ENCODE measurements around the gene FAM124B. TPM values are rescaled to one million over a fixed set of nuclear protein-coding genes. Genes with fewer than 3 reads are reported as not detected.

The FAM124B gene
- total RNA-seq, 2 experiments from 2014 or later = 0.25 TPM; not detected in 1

- POLR2A ChIA-PET = no interaction called here
- Mint-ChIP-seq H3K9me3 (no peaks in the 10 kb centered on the region), H3K4me3 (no peak overlapping the region), H3K27me3 (peaks cover 1% of the 10 kb centered on the region), H3K36me3 (ENCODE audit: low read depth) (no peaks in the 10 kb centered on the region), H3K4me1 (ENCODE audit: low read depth) (no peaks in the 10 kb centered on the region), H3K27ac (no peak overlapping the region)
- intact Hi-C loops (cut with micrococcal nuclease) = no loop called here
- CTCF ChIA-PET = interaction anchor here (1.0 to 1.1 kb wide), 2 partner anchors 10 to 279 kb away, joined by 3 read pairs; no protein-coding TSS in a partner anchor
- TF ChIP-seq CTCF (IDR thresholded peaks at IDR 0.05) = no peak
- ATAC-seq (no peak), DNase-seq (no peak)
Observed at GRCh38 chr2:224366267-224366844, 35.6 kb downstream of the FAM124B start.

GRCh38 chr2:224365331-224365730 lies 36.6 kb downstream of the FAM124B start:
- ATAC-seq = no peak
- Mint-ChIP-seq H3K27me3 (peaks cover under 1% of the 10 kb centered on the region), H3K36me3 (ENCODE audit: low read depth) (no peaks in the 10 kb centered on the region), H3K4me3 (no peak overlapping the region), H3K9me3 (no peaks in the 10 kb centered on the region), H3K27ac (no peak overlapping the region), H3K4me1 (ENCODE audit: low read depth) (no peaks in the 10 kb centered on the region)
- no peak for DNase-seq
- CTCF ChIA-PET = interaction anchor here (1.0 kb wide), 1 partner anchor 280 kb away, joined by 3 read pairs; no protein-coding TSS in a partner anchor
- intact Hi-C loops (cut with micrococcal nuclease) = no loop called here
- POLR2A ChIA-PET = no interaction called here
- no peak for TF ChIP-seq CTCF (IDR thresholded peaks at IDR 0.05)

GRCh38 chr2:224363281-224363680 lies 38.6 kb downstream of the FAM124B start:
- Mint-ChIP-seq H3K9me3 (no peaks in the 10 kb centered on the region), H3K27ac (no peak overlapping the region), H3K4me3 (no peak overlapping the region), H3K4me1 (ENCODE audit: low read depth) (no peaks in the 10 kb centered on the region), H3K36me3 (ENCODE audit: low read depth) (no peaks in the 10 kb centered on the region), H3K27me3 (no peaks in the 10 kb centered on the region)
- no peak for DNase-seq
- ChIA-PET POLR2A (no interaction called here), CTCF (no interaction called here)
- intact Hi-C loops (cut with micrococcal nuclease) = no loop called here
- no peak for TF ChIP-seq CTCF (IDR thresholded peaks at IDR 0.05)
- no peak for ATAC-seq

DNA sequence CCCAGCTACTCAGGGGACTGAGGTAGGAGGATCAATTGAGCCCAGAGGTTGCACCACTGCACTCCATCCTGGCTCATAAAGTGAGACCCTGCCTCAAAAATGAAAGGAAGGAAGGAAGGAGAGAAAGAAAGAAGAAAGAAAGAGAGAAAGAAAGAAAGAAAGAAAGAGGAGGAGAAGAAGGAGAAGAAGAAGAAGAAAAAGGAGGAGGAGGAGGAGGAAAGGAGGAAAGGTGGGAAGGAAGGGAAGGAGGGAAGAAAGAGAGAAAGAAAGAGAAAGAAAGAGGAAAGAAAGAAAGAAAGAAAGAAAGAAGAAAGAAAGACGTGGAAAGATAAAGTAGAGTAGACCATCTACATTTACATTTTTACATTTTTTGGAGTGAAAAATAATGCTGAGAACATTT lies 39.8 kb downstream of the FAM124B start:
- H3K27ac Mint-ChIP-seq = no peak overlapping the region
- no peak for ATAC-seq
- H3K4me3 Mint-ChIP-seq = no peak overlapping the region
- no peak for DNase-seq
- no peaks in the 10 kb centered on the region for H3K4me1 Mint-ChIP-seq (ENCODE audit: low read depth)
- no peaks in the 10 kb centered on the region for H3K36me3 Mint-ChIP-seq (ENCODE audit: low read depth)
- intact Hi-C loops (cut with micrococcal nuclease) = no loop called here
- no peaks in the 10 kb centered on the region for H3K27me3 Mint-ChIP-seq
- ChIA-PET CTCF (interaction anchor here (1.0 kb wide), 1 partner anchor 392 kb away, joined by 4 read pairs; no protein-coding TSS in a partner anchor), POLR2A (no interaction called here)
- H3K9me3 Mint-ChIP-seq = no peaks in the 10 kb centered on the region
- no peak for TF ChIP-seq CTCF (IDR thresholded peaks at IDR 0.05)

DNA sequence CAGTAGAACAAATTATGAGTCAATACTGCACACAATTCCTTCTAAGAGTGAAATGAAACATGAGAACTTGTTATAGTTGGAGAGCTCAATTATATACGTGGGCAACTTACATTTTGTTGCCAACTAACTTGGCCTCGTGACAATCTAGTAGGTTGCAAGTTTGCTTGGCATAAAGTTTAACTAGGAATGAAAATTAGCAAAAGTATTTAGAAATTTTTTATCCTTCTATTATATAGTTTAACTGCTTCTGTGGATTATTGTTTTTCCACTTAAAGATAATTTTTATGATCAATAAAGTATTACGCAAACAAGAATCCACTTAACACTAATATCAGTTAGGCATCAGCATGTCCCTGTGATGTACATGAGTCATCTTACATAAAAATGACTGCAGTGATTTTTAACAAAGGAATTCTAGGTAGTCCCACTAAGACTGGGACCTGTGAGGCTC lies 41.1 kb downstream of the FAM124B start:
- no peaks in the 10 kb centered on the region for H3K9me3 Mint-ChIP-seq
- no peak overlapping the region for H3K4me3 Mint-ChIP-seq
- H3K27me3 Mint-ChIP-seq = no peaks in the 10 kb centered on the region
- DNase-seq (no peak), ATAC-seq (no peak)
- TF ChIP-seq CTCF (IDR thresholded peaks at IDR 0.05) = no peak
- H3K4me1 Mint-ChIP-seq (ENCODE audit: low read depth) = no peaks in the 10 kb centered on the region
- no peaks in the 10 kb centered on the region for H3K36me3 Mint-ChIP-seq (ENCODE audit: low read depth)
- ChIA-PET CTCF (interaction anchor here (1.5 to 4.0 kb wide), 3 partner anchors 8 to 290 kb away, joined by 3 to 29 read pairs (median 6); no protein-coding TSS in a partner anchor), POLR2A (no interaction called here)
- H3K27ac Mint-ChIP-seq = no peak overlapping the region
- intact Hi-C loops (cut with micrococcal nuclease) = no loop called here

All from activated CD8-positive, alpha-beta T cell treated with anti-CD3 and anti-CD28 coated beads for 36 hours (primary cell).